ENCODE measurements around the gene SCAMP3.

SCAMP3 gene

GRCh38 chr1:155260276-155260675, 1.9 kb downstream of the SCAMP3 start:
- Mint-ChIP-seq H3K9me3 (no peaks in the 10 kb centered on the region), H3K36me3 (ENCODE audit: insufficient read depth) (peaks cover 43% of the 10 kb centered on the region), H3K27me3 (no peaks in the 10 kb centered on the region), H3K4me3 (peak overlapping the region; percentile 93), H3K4me1 (peaks cover 51% of the 10 kb centered on the region), H3K27ac (ENCODE audit: low read depth) (peak overlapping the region; percentile 16)
- ATAC-seq (replicated peaks; ENCODE audit: extremely low read depth, poor library complexity, severe bottlenecking) (no peak), DNase-seq (ENCODE audit: low spot score in 2 of 2) (no peak)

GRCh38 chr1:155256058-155256852, 5.9 kb downstream of the SCAMP3 start:
- ATAC-seq (replicated peaks; ENCODE audit: extremely low read depth, poor library complexity, severe bottlenecking) (no peak), DNase-seq (ENCODE audit: low spot score in 2 of 2) (no peak)
- H3K27ac Mint-ChIP-seq (ENCODE audit: low read depth): peak overlapping the region; percentile 35
- no peaks in the 10 kb centered on the region for H3K9me3 Mint-ChIP-seq
- peaks cover 50% of the 10 kb centered on the region for H3K4me1 Mint-ChIP-seq
- H3K27me3 Mint-ChIP-seq: no peaks in the 10 kb centered on the region
- H3K36me3 Mint-ChIP-seq (ENCODE audit: insufficient read depth): peaks cover 27% of the 10 kb centered on the region
- H3K4me3 Mint-ChIP-seq: peak overlapping the region; percentile 80

- no peaks in the 10 kb centered on the region for H3K27me3 Mint-ChIP-seq
- peaks cover 46% of the 10 kb centered on the region for H3K4me1 Mint-ChIP-seq
- peak; percentile 56 for ATAC-seq (replicated peaks; ENCODE audit: extremely low read depth, poor library complexity, severe bottlenecking)
- H3K4me3 Mint-ChIP-seq: peak within 1 kb of the TSS; percentile 80
- DNase-seq (ENCODE audit: low spot score in 2 of 2): peak; percentile 31 to 42
- H3K9me3 Mint-ChIP-seq: no peaks in the 10 kb centered on the region
- peaks cover 29% of the 10 kb centered on the region for H3K36me3 Mint-ChIP-seq (ENCODE audit: insufficient read depth)
- peak within 1 kb of the TSS; percentile 35 for H3K27ac Mint-ChIP-seq (ENCODE audit: low read depth)
Observed at GRCh38 chr1:155255243-155256007, 6.7 kb downstream of the SCAMP3 start, which contains the start of gene ENTREP3. Gene ENTREP3, minus strand, starts transcription at chr1:155255483. Its CDS starts 606 bp downstream, at chr1:155254877.

- DNase-seq (ENCODE audit: low spot score in 2 of 2): no peak
- H3K27ac Mint-ChIP-seq (ENCODE audit: low read depth): peak overlapping the region; percentile 35
- peaks cover 41% of the 10 kb centered on the region for H3K4me1 Mint-ChIP-seq
- no peak for ATAC-seq (replicated peaks; ENCODE audit: extremely low read depth, poor library complexity, severe bottlenecking)
- peaks cover 27% of the 10 kb centered on the region for H3K36me3 Mint-ChIP-seq (ENCODE audit: insufficient read depth)
- H3K27me3 Mint-ChIP-seq: no peaks in the 10 kb centered on the region
- peak overlapping the region; percentile 80 for H3K4me3 Mint-ChIP-seq
- H3K9me3 Mint-ChIP-seq: no peaks in the 10 kb centered on the region
Observed at GRCh38 chr1:155254714-155255242, 7.4 kb downstream of the SCAMP3 start.

GRCh38 chr1:155254228-155254713, 7.9 kb downstream of the SCAMP3 start:
- no peak for DNase-seq (ENCODE audit: low spot score in 2 of 2)

GRCh38 chr1:155253797-155254196, 8.4 kb downstream of the SCAMP3 start:
- Mint-ChIP-seq H3K4me1 (peaks cover 41% of the 10 kb centered on the region), H3K4me3 (peak overlapping the region; percentile 80), H3K36me3 (ENCODE audit: insufficient read depth) (peaks cover 20% of the 10 kb centered on the region), H3K27ac (ENCODE audit: low read depth) (no peak overlapping the region), H3K27me3 (no peaks in the 10 kb centered on the region), H3K9me3 (no peaks in the 10 kb centered on the region)
- ATAC-seq (replicated peaks; ENCODE audit: extremely low read depth, poor library complexity, severe bottlenecking): no peak
- no peak for DNase-seq (ENCODE audit: low spot score in 2 of 2)

More at GRCh38 chr1:155254228-155254713, 7.9 kb downstream of the SCAMP3 start:
- Mint-ChIP-seq H3K27me3 (no peaks in the 10 kb centered on the region), H3K36me3 (ENCODE audit: insufficient read depth) (peaks cover 24% of the 10 kb centered on the region), H3K9me3 (no peaks in the 10 kb centered on the region), H3K27ac (ENCODE audit: low read depth) (peak overlapping the region; percentile 19), H3K4me3 (peak overlapping the region; percentile 80), H3K4me1 (peaks cover 41% of the 10 kb centered on the region)
- no peak for ATAC-seq (replicated peaks; ENCODE audit: extremely low read depth, poor library complexity, severe bottlenecking)

- H3K36me3 Mint-ChIP-seq (ENCODE audit: insufficient read depth): peaks cover 15% of the 10 kb centered on the region
- H3K27ac Mint-ChIP-seq (ENCODE audit: low read depth): no peak overlapping the region
- H3K4me1 Mint-ChIP-seq: peaks cover 41% of the 10 kb centered on the region
- peak overlapping the region; percentile 80 for H3K4me3 Mint-ChIP-seq
- ATAC-seq (replicated peaks; ENCODE audit: extremely low read depth, poor library complexity, severe bottlenecking): no peak
- DNase-seq (ENCODE audit: low spot score in 2 of 2): no peak
- H3K27me3 Mint-ChIP-seq: no peaks in the 10 kb centered on the region
- H3K9me3 Mint-ChIP-seq: no peaks in the 10 kb centered on the region
Observed at GRCh38 chr1:155253208-155253607, 9.0 kb downstream of the SCAMP3 start.

GRCh38 chr1:155251566-155251965, 10.6 kb downstream of the SCAMP3 start:
- Mint-ChIP-seq H3K36me3 (ENCODE audit: insufficient read depth) (peaks cover 8% of the 10 kb centered on the region), H3K9me3 (no peaks in the 10 kb centered on the region), H3K4me3 (no peak overlapping the region), H3K27ac (ENCODE audit: low read depth) (no peak overlapping the region), H3K27me3 (no peaks in the 10 kb centered on the region), H3K4me1 (peaks cover 31% of the 10 kb centered on the region)
- DNase-seq (ENCODE audit: low spot score in 2 of 2): no peak
- ATAC-seq (replicated peaks; ENCODE audit: extremely low read depth, poor library complexity, severe bottlenecking): no peak

- no peaks in the 10 kb centered on the region for H3K9me3 Mint-ChIP-seq
- ATAC-seq (replicated peaks; ENCODE audit: extremely low read depth, poor library complexity, severe bottlenecking) (peak; percentile 98), DNase-seq (ENCODE audit: low spot score in 2 of 2) (peak; percentile 92 to 97)
- peaks cover 11% of the 10 kb centered on the region for H3K36me3 Mint-ChIP-seq (ENCODE audit: insufficient read depth)
- H3K27me3 Mint-ChIP-seq: no peaks in the 10 kb centered on the region
- peaks cover 23% of the 10 kb centered on the region for H3K4me1 Mint-ChIP-seq
- H3K4me3 Mint-ChIP-seq: peak overlapping the region; percentile 72
- H3K27ac Mint-ChIP-seq (ENCODE audit: low read depth): no peak overlapping the region
Observed at GRCh38 chr1:155250633-155251449, 11.3 kb downstream of the SCAMP3 start.

- peak overlapping the region; percentile 72 for H3K4me3 Mint-ChIP-seq
- no peak for ATAC-seq (replicated peaks; ENCODE audit: extremely low read depth, poor library complexity, severe bottlenecking)
- H3K36me3 Mint-ChIP-seq (ENCODE audit: insufficient read depth): peaks cover 14% of the 10 kb centered on the region
- DNase-seq (ENCODE audit: low spot score in 2 of 2): no peak
- H3K27ac Mint-ChIP-seq (ENCODE audit: low read depth): no peak overlapping the region
- no peaks in the 10 kb centered on the region for H3K9me3 Mint-ChIP-seq
- no peaks in the 10 kb centered on the region for H3K27me3 Mint-ChIP-seq
- H3K4me1 Mint-ChIP-seq: peaks cover 19% of the 10 kb centered on the region
Observed at GRCh38 chr1:155250246-155250632, 11.9 kb downstream of the SCAMP3 start.

- no peak overlapping the region for H3K27ac Mint-ChIP-seq (ENCODE audit: low read depth)
- H3K4me1 Mint-ChIP-seq: peaks cover 17% of the 10 kb centered on the region
- H3K27me3 Mint-ChIP-seq: peaks cover 10% of the 10 kb centered on the region
- no peak for DNase-seq (ENCODE audit: low spot score in 2 of 2)
- H3K36me3 Mint-ChIP-seq (ENCODE audit: insufficient read depth): peaks cover 23% of the 10 kb centered on the region
- H3K4me3 Mint-ChIP-seq: no peak overlapping the region
- no peak for ATAC-seq (replicated peaks; ENCODE audit: extremely low read depth, poor library complexity, severe bottlenecking)
- peaks cover 6% of the 10 kb centered on the region for H3K9me3 Mint-ChIP-seq
Observed at GRCh38 chr1:155247667-155248553, 14.2 kb downstream of the SCAMP3 start.

Data from central memory CD8-positive, alpha-beta T cell (primary cell).